GM10847 (cell line): ENCODE measurements around the gene CACHD1.

Source experiments
- POLR2A ChIP-seq: IDR thresholded peaks from 2 replicates; pipeline ENCODE4 v1.6.1; 2011; ENCODE audit not compliant: insufficient read length; ENCODE audit errors: extremely low read depth

The CACHD1 gene

DNA sequence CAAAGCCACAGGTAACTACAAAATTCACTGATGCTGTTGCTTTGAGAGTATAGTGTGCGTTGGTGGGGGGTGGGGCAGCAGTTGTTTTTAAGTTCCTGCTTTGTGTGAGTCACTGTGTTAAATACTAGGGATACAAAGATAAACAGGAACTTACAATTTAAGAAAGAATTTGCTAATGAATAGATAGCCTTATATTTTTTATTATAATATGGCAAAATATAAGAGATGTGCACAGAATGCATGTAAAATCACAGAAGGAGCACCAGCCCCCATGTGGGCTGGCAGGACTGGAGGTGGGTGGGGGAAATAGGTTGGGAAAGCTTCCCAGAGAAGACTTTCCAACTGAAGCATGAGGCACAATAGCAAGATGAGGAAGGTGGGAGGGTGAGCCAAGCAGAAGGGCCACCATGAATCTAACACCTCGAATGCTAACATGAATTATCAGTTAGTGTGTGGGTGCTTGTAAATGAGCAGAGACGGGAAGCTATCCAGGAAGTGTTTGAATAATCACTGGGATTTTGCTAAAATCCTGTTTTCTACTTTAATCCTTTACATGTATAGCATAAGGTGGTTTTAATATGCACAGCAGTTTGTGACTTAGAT lies 217.9 kb downstream of the CACHD1 start:
- no peak for TF ChIP-seq POLR2A

DNA sequence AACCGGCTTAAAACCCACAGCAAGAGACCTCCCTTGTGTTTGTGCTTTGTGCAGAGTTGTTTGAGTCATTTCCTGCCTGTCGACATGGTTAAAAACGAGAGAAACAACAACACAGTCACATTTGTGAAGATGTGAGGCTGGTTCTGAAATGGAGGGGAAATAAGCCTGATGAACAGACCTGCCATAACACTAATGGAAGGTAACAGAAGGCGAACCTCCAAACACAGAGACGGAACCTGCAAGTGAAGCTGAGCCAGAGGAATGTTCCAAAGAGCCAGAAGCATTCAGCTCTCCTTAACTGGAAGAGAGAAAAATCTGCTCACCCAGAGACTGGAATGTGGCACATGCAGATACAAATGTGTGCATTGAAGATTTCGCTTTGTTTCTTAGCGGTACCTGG lies 221.7 kb downstream of the CACHD1 start:
- no peak for TF ChIP-seq POLR2A

- no peak for TF ChIP-seq POLR2A
Measured at GRCh38 chr1:64692911-64693310, 223.0 kb downstream of the CACHD1 start.

- TF ChIP-seq POLR2A: no peak
Measured at GRCh38 chr1:64693406-64693805, 223.5 kb downstream of the CACHD1 start.

- TF ChIP-seq POLR2A: no peak
Measured at GRCh38 chr1:64696879-64697278, 226.9 kb downstream of the CACHD1 start.

GRCh38 chr1:64699327-64699726 lies 229.4 kb downstream of the CACHD1 start:
- TF ChIP-seq POLR2A: no peak

GRCh38 chr1:64701071-64701470 lies 231.1 kb downstream of the CACHD1 start:
- TF ChIP-seq POLR2A: no peak

- no peak for TF ChIP-seq POLR2A
Measured at GRCh38 chr1:64701886-64702285, 232.0 kb downstream of the CACHD1 start.

GRCh38 chr1:64703600-64703999 lies 233.7 kb downstream of the CACHD1 start:
- TF ChIP-seq POLR2A: no peak

DNA sequence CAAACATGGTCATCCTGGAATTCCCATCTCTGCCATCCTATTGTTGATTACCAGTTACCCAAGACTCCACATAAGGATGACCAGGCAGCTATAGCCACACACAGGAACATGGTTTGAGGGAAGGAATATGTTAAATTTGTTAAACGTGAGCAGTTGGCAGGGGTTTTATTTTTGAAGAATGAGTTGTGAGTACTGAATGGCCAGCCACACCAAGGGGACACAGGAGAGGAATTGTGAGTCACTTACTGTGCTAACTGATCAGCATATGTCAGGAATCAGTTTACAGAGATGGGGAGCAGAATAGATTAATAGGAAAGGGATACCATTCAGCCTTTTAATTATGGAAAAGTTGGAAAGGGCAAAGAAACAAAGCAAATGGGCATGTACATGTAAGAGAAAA lies 235.7 kb downstream of the CACHD1 start:
- TF ChIP-seq POLR2A: no peak

- TF ChIP-seq POLR2A: no peak
Measured at GRCh38 chr1:64711266-64711665, 241.3 kb downstream of the CACHD1 start.

- TF ChIP-seq POLR2A: no peak
Measured at GRCh38 chr1:64712049-64712448, 242.1 kb downstream of the CACHD1 start.

DNA sequence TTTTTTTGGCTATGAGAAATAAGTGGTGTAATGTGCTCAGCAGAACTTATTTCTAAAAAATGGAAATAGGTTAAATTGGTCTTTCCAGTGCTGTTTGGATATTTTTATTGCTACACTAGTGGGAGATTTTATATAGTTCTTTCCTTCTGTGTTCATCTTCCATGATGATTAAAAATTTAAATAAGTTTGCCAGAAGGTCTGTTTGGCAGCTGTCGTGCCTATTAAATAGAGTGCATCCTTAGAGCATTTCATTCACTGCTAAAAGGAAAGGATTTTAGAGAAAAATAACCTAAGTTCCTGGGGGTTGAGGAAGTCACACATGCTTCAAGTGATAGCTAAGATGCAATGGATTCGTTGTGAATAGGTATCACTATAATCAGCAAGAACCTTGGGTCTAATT lies 245.3 kb downstream of the CACHD1 start:
- no peak for TF ChIP-seq POLR2A

DNA sequence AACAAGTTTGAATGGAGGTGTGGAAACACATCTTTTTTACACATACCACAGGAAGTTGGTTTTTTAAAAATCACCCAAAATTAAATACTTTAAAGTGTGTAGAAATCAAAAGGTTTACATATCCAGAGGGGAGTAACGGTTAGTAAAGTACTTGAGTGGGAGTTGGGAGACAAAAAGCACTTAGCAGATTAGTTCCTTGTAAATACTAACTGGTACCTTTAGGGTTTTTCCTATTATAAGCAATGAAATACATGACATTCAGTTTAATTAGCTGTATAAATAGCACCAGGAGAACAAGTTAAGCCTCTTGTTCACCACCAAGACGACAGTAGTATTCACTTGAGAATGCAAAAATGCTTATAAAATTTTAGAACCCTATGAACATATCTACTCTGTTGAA lies 251.2 kb downstream of the CACHD1 start:
- no peak for TF ChIP-seq POLR2A

DNA sequence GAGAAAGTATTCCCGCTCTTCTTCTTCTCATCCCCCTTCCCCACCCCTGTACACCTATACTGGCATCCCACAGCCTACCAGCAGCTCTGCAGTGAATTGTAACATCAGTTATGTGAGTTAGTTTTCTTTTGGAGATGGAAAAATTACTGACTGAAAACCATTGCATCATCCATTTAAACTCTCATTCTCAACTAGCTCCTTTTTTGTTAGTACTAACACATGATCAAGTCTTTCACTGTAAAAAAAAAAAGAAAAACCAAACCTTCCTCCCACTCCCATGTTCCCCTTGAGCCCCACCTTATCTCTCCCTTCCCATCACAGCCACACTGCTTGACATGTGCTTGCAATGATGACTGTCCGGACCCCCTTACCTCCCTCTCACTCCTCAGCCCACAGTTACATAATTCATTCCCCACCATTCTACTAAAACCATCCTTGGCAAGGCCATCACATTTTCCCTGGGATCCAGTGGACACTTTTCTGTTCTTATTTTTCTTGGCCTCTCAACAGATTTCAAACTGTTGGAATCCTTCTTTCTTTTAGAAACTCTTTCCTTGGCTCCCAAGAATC lies 251.7 kb downstream of the CACHD1 start:
- TF ChIP-seq POLR2A: no peak

GRCh38 chr1:64727861-64728260 lies 257.9 kb downstream of the CACHD1 start:
- no peak for TF ChIP-seq POLR2A

DNA sequence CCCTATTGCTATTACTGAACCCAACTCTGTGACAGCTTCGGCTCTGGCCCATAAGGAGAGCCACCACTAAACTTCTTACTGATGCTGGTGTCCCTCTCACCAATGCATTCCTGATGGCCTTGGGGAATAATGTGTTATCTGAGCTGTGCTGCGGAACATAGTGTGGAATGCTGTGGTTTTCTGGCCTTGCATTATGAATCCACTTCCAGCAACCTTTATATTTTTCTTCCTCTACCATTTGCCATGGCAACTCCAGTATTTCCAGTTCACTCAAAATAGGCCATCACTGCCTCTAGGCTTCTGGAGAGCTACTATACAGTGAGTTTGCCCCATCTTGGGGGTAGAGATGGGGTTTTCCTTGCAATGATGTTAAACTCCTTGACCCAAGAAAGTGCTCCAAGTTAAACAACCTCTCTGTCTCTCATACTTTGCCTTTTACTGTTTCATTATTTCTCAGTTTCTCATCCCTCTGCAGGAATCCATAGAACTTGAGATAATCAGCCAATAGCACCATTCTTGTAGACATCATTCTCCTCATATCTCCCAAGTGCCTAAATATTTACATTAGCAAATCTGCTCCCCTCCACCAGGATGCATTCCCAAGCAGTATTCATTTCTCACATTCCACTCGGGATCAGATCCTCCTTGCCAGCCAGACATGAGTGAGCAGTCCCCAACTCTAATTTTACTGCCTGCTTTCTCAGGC lies 263.8 kb downstream of the CACHD1 start:
- no peak for TF ChIP-seq POLR2A
